IMR-90 (cell line): Measurements from ENCODE around the gene ZNF775. TPM values are rescaled to one million over a fixed set of nuclear protein-coding genes. Genes with fewer than 3 reads are reported as not detected.

Experiments used
- ATAC-seq: fragments of 200-7000 bp; cut with Tn5 transposase; 2 replicates; pipeline ENCODE4 v1.9.1; 2020; ENCODE audit warnings: low read depth, mild to moderate bottlenecking, moderate library complexity
- BruUV-seq: library from RNA; stranded (reverse); fragments of 400-500 nt; replicated peaks from 2 replicates; lab custom pipeline; 2021; lab: Mats Ljungman, UMichigan
- CTCF ChIA-PET: fragments of 300-600 bp; formaldehyde crosslinking; extraction: SDS; loops from one replicate; lab custom pipeline; 2021; ENCODE audit warnings: antibody characterized with exemption; lab: Yijun Ruan, JAX
- POLR2A ChIA-PET: fragments of 300-600 bp; sonication (Branson Sonifier 250); formaldehyde crosslinking; loops from one replicate; lab custom pipeline; 2022; ENCODE audit warnings: antibody characterized with exemption; ENCODE audit not compliant: unreplicated experiment; lab: Charles Lee
- DNase-seq: peaks from one replicate; pipeline ENCODE4 v3.0.0; 2013
- H2AFZ ChIP-seq: replicated peaks from 2 replicates; pipeline ENCODE3; 2013; ENCODE audit warnings: low read length, mild to moderate bottlenecking; ENCODE audit not compliant: poor library complexity
- H2AK5ac ChIP-seq: 2 replicates; pipeline ENCODE4 v1.6.1; 2013; ENCODE audit warnings: low read depth, low read length, inconsistent platforms
- H2AK9ac ChIP-seq: replicated peaks from 2 replicates; pipeline ENCODE3; 2013; ENCODE audit warnings: mild to moderate bottlenecking, low read depth, low read length, moderate library complexity; ENCODE audit not compliant: poor library complexity
- H2BK120ac ChIP-seq: 2 replicates; pipeline ENCODE4 v1.6.1; 2013; ENCODE audit warnings: low read depth, low read length, inconsistent platforms
- H2BK15ac ChIP-seq: 3 replicates; pipeline ENCODE4 v1.6.1; 2013; ENCODE audit warnings: low read depth, low read length, inconsistent platforms
- H2BK20ac ChIP-seq: 2 replicates; pipeline ENCODE4 v1.6.1; 2013; ENCODE audit warnings: low read depth, mild to moderate bottlenecking, inconsistent platforms, low read length, moderate library complexity
- H2BK5ac ChIP-seq: 2 replicates; pipeline ENCODE4 v1.6.1; 2013; ENCODE audit warnings: mild to moderate bottlenecking, low read depth, low read length, inconsistent platforms; ENCODE audit not compliant: poor library complexity, severe bottlenecking
- H3K14ac ChIP-seq: replicated peaks from 2 replicates; pipeline ENCODE4 v1.6.1; 2013; ENCODE audit warnings: low read depth, low read length, inconsistent platforms
- H3K18ac ChIP-seq: 2 replicates; pipeline ENCODE4 v1.6.1; 2013; ENCODE audit warnings: low read depth, low read length, control low read depth
- H3K23ac ChIP-seq: 2 replicates; pipeline ENCODE4 v1.6.1; 2013; ENCODE audit warnings: low read depth, low read length, inconsistent platforms
- H3K27ac ChIP-seq: 2 replicates; pipeline ENCODE4 v1.5.1; 2013; ENCODE audit warnings: mild to moderate bottlenecking, control low read depth, low read length; ENCODE audit not compliant: insufficient read depth
- H3K27me3 ChIP-seq: 2 replicates; pipeline ENCODE4 v1.6.1; 2013; ENCODE audit warnings: low read length; ENCODE audit not compliant: control insufficient read depth, insufficient read depth
- H3K36me3 ChIP-seq: 2 replicates; pipeline ENCODE4 v1.6.1; 2013; ENCODE audit warnings: low read length, mixed read lengths; ENCODE audit not compliant: control insufficient read depth, insufficient read depth
- H3K4ac ChIP-seq: 2 replicates; pipeline ENCODE4 v1.6.1; 2013; ENCODE audit warnings: low read depth, low read length, inconsistent platforms
- H3K4me1 ChIP-seq: 2 replicates; pipeline ENCODE4 v1.6.1; 2013; ENCODE audit warnings: low read length, mixed read lengths; ENCODE audit not compliant: control insufficient read depth, insufficient read depth
- H3K4me2 ChIP-seq: 2 replicates; pipeline ENCODE4 v1.6.1; 2013; ENCODE audit warnings: low read depth, mild to moderate bottlenecking, control low read depth, low read length, moderate library complexity
- H3K4me3 ChIP-seq: 2 replicates; pipeline ENCODE4 v1.5.1; 2013; ENCODE audit warnings: low read depth, mild to moderate bottlenecking, control low read depth, low read length, moderate library complexity; ENCODE audit not compliant: insufficient read depth
- H3K56ac ChIP-seq: 2 replicates; pipeline ENCODE4 v1.6.1; 2013; ENCODE audit warnings: low read length, inconsistent platforms; ENCODE audit not compliant: insufficient read depth; ENCODE audit errors: extremely low read depth
- H3K79me1 ChIP-seq, 2 experiments: 2 replicates each; pipeline ENCODE4 v1.6.1; 2013; ENCODE audit warnings: low read length in 2 of 2, inconsistent platforms in 1 of 2, low read depth in 1 of 2
- H3K9ac ChIP-seq: 2 replicates; pipeline ENCODE4 v1.6.1; 2013; ENCODE audit warnings: low read depth, low read length, control low read depth
- H3K9me1 ChIP-seq: 2 replicates; pipeline ENCODE4 v1.6.1; 2013; ENCODE audit warnings: low read length, inconsistent platforms; ENCODE audit not compliant: insufficient read depth
- H3K9me3 ChIP-seq: 2 replicates; pipeline ENCODE4 v1.6.1; 2013; ENCODE audit warnings: low read length; ENCODE audit not compliant: control insufficient read depth, insufficient read depth
- H4K20me1 ChIP-seq: 2 replicates; pipeline ENCODE4 v1.6.1; 2013; ENCODE audit warnings: low read length, inconsistent platforms; ENCODE audit not compliant: insufficient read depth
- H4K5ac ChIP-seq: 2 replicates; pipeline ENCODE4 v1.6.1; 2013; ENCODE audit warnings: mild to moderate bottlenecking, low read depth, low read length, control low read depth
- H4K8ac ChIP-seq, 2 experiments: 2 replicates each; pipeline ENCODE4 v1.6.1; 2013; ENCODE audit warnings: low read depth in 2 of 2, low read length in 2 of 2, control low read depth in 1 of 2, inconsistent platforms in 1 of 2
- H4K91ac ChIP-seq: 2 replicates; pipeline ENCODE4 v1.6.1; 2013; ENCODE audit warnings: low read depth, low read length, inconsistent platforms; ENCODE audit not compliant: insufficient read depth
- BHLHE40 ChIP-seq: fragments of 150-350 bp; IDR thresholded peaks from 2 replicates; pipeline ENCODE4 v1.6.1; 2016; ENCODE audit warnings: mild to moderate bottlenecking, low read depth, low read length
- CEBPB ChIP-seq: IDR thresholded peaks from 2 replicates; pipeline ENCODE4 v1.6.1; 2012; ENCODE audit warnings: low read depth, low read length, improper control_type of control experiment
- CHD1 ChIP-seq: IDR thresholded peaks from 2 replicates; pipeline ENCODE4 v1.6.1; 2012; ENCODE audit warnings: low read depth, low read length, improper control_type of control experiment
- CTCF ChIP-seq: conservative IDR thresholded peaks from 2 replicates; pipeline ENCODE4 v1.5.1; 2012; ENCODE audit warnings: mild to moderate bottlenecking, low read depth, low read length, improper control_type of control experiment
- ELK1 ChIP-seq: fragments of 150-350 bp; IDR thresholded peaks from 2 replicates; pipeline ENCODE4 v1.6.1; 2016; ENCODE audit warnings: low read depth, mild to moderate bottlenecking, low read length, moderate library complexity, borderline replicate concordance
- FOS ChIP-seq: fragments of 150-350 bp; IDR thresholded peaks from 2 replicates; pipeline ENCODE4 v1.6.1; 2016; ENCODE audit warnings: low read depth, low read length
- MAFK ChIP-seq: IDR thresholded peaks from 2 replicates; pipeline ENCODE4 v1.6.1; 2012; ENCODE audit warnings: low read depth, low read length, improper control_type of control experiment
- MXI1 ChIP-seq: IDR thresholded peaks from 2 replicates; pipeline ENCODE4 v1.6.1; 2012; ENCODE audit warnings: low read depth, mild to moderate bottlenecking, low read length, moderate library complexity, borderline replicate concordance
- NFE2L2 ChIP-seq: fragments of 150-350 bp; IDR thresholded peaks from 2 replicates; pipeline ENCODE4 v1.6.1; 2016; ENCODE audit warnings: low read depth, mild to moderate bottlenecking, low read length
- POLR2A ChIP-seq: IDR thresholded peaks from 2 replicates; pipeline ENCODE4 v1.6.1; 2012; ENCODE audit warnings: mild to moderate bottlenecking, low read depth, low read length
- RAD21 ChIP-seq: IDR thresholded peaks from 2 replicates; pipeline ENCODE4 v1.6.1; 2012; ENCODE audit warnings: low read length, improper control_type of control experiment
- RCOR1 ChIP-seq: IDR thresholded peaks from 2 replicates; pipeline ENCODE4 v1.6.1; 2012; ENCODE audit warnings: mild to moderate bottlenecking, low read length, improper control_type of control experiment; ENCODE audit not compliant: insufficient replicate concordance
- RFX5 ChIP-seq: IDR thresholded peaks from 2 replicates; pipeline ENCODE4 v1.8.0; 2012; ENCODE audit warnings: low read depth, mild to moderate bottlenecking, low read length, moderate library complexity
- USF2 ChIP-seq: fragments of 150-350 bp; IDR thresholded peaks from 2 replicates; pipeline ENCODE4 v1.6.1; 2017; ENCODE audit warnings: mild to moderate bottlenecking, antibody characterized with exemption, low read length, low read depth
- WGBS, 2 experiments: methylation state at CpG; one replicate each; pipeline versions ENCODE4 v1.1.5 to v1.1.7; 2013; ENCODE audit warnings: missing lambda C conversion rate in 2 of 2; ENCODE audit not compliant: insufficient read length in 1 of 2; ENCODE audit errors: extremely low coverage in 2 of 2; 5-methylcytosine and 5-hydroxymethylcytosine counted together
- dilution Hi-C: fragments of 300-500 bp; cut with HindIII; formaldehyde crosslinking; loops from one replicate; pipeline ENCODE4 v1.14.3; 2018; ENCODE audit warnings: low sequenced_read_pairs; ENCODE audit not compliant: unreplicated experiment
- in situ Hi-C: fragments of 300-500 bp; cut with MboI; formaldehyde crosslinking; loops from 3 replicates; pipeline ENCODE4 v1.14.3; 2019; ENCODE audit warnings: low sequenced_read_pairs, inconsistent platforms, mixed read lengths
- intact Hi-C: fragments of 100-400 bp; cut with micrococcal nuclease; formaldehyde crosslinking; loops from 2 replicates; pipeline ENCODE4 v1.10.0; 2022
- polyA plus RNA-seq, 3 experiments: library from polyadenylated mRNA; depleted of rRNA; stranded (reverse); fragments of >200 nt; gene quantifications; 2 replicates each; pipeline ENCODE4 v1.2.3, GENCODE V29; 2012; ENCODE audit warnings: low replicate concordance in 1 of 3
- total RNA-seq: library from RNA; depleted of rRNA; stranded (reverse); fragments of >200 nt; gene quantifications from 2 replicates; pipeline ENCODE4 v1.2.3, GENCODE V29; 2012

Gene ZNF775
- total and polyA plus RNA-seq, 2 of the 4 experiments (the other 2 are of a cell fraction), result 1.4 to 2.6 TPM

GRCh38 chr7:150380463-150380862 lies 1.3 kb downstream of the ZNF775 start:
- Histone ChIP-seq H3K56ac (no peak overlapping the region), H3K4ac (peak overlapping the region; percentile 67), H2AK5ac (peak overlapping the region; percentile 57), H2BK5ac (no peak overlapping the region), H4K20me1 (peaks cover 7% of the 10 kb centered on the region; the same call in 1 of the 2 replicates), H3K23ac (peak overlapping the region; percentile 87), H3K27me3 (no peaks in the 10 kb centered on the region), H3K27ac (0 out of 2 replicates have a peak overlapping the region, but pooled peaks have one; percentile 15), H2AFZ (peak overlapping the region; percentile 74), H3K79me1 (peaks cover 21 to 50% of the 10 kb centered on the region in 2 experiments), H2BK15ac (no peak overlapping the region; the same call in 2 of the 3 replicates), H2AK9ac (peak overlapping the region; percentile 12), H4K91ac (peak overlapping the region; percentile 91; the same call in 1 of the 2 replicates), H3K18ac (no peak overlapping the region), H2BK120ac (peak overlapping the region; percentile 32), H3K9ac (peak overlapping the region; percentile 96), H3K36me3 (peaks cover 2% of the 10 kb centered on the region; the same call in 1 of the 2 replicates), H4K8ac (peak overlapping the region in 1 of 2 experiments; percentile 93; a peak in 2 of 4 replicates), H3K4me2 (peak overlapping the region; percentile 94), H3K4me1 (peaks cover 10% of the 10 kb centered on the region), H4K5ac (peak overlapping the region; percentile 30; the same call in 1 of the 2 replicates), H3K4me3 (no peak overlapping the region), H3K14ac (peak overlapping the region; percentile 83), H3K9me3 (no peaks in the 10 kb centered on the region), H2BK20ac (no peak overlapping the region), H3K9me1 (peaks cover 16% of the 10 kb centered on the region; the same call in 1 of the 2 replicates)
- CTCF ChIA-PET, result interaction anchor here (0.5 kb wide), 1 partner anchor 898 kb away, joined by 4 read pairs; no protein-coding TSS in a partner anchor
- in situ Hi-C loops (no loop called here), dilution Hi-C loops (no loop called here), intact Hi-C loops (no loop called here)
- no peak for DNase-seq
- no peak for ATAC-seq
- POLR2A ChIA-PET, result no interaction called here
- 81% methylated on average over 5 of the region's 11 CpGs; no CpG with 5 or more reads in 1 of the 2 experiments for WGBS, 2 experiments
- BruUV-seq, result no TSS peak
- no peak for TF ChIP-seq RCOR1
- TF ChIP-seq CEBPB, result no peak
- no peak for TF ChIP-seq NFE2L2
- no peak for TF ChIP-seq MAFK
- no peak for TF ChIP-seq USF2
- no peak for TF ChIP-seq ELK1
- TF ChIP-seq FOS, result no peak
- no peak for TF ChIP-seq POLR2A
- no peak for TF ChIP-seq RAD21
- no peak for TF ChIP-seq CHD1
- TF ChIP-seq MXI1, result no peak
- no peak for TF ChIP-seq RFX5
- no peak for TF ChIP-seq BHLHE40
- no peak for TF ChIP-seq CTCF
